ENCODE data around the gene FIGNL1.

Gene FIGNL1

DNA sequence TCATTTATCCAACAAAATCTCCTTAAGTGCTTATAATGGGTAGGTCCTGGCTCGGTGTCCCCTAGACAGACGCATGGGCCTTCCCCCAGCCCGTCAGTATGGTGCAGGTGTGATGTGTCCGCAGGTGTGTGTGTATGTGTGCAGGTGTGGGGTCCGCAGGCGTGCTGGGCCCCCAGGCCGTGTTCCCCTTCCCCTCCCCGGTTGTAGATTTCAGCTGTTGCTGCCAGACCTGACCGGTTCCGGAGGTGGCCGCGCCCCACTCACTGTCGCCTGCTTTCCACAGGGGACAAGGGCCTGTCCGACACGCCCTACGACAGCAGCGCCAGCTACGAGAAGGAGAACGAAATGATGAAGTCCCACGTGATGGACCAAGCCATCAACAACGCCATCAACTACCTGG lies 50.5 kb downstream of the FIGNL1 start:
- no peak overlapping the region for H3K4me3 ChIP-seq (ENCODE audit: low read depth, low read length)
- no peaks in the 10 kb centered on the region for H3K36me3 ChIP-seq

DNA sequence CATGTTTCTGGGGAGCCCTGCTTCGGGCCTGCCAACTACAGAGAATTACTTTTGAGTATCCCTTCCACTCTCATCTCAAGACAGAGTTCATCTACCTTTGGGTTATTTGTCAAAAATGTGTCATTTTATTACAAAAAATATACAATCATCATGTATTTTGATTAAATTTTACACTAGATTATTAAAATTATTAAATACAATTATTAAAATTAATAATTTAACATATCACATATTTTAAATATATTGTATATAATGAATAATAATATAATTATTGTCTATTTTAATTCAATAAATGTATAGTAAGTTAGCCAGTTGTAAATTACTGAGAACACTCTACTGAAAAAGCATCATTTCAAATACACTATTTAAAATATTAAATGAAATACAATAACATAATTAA lies 50.9 kb downstream of the FIGNL1 start:
- no peak for DNase-seq
- Histone ChIP-seq H3K27me3 (peaks cover 72% of the 10 kb centered on the region), H3K4me3 (ENCODE audit: low read depth, low read length) (no peak overlapping the region), H3K36me3 (no peaks in the 10 kb centered on the region), H3K4me1 (no peaks in the 10 kb centered on the region; the same call in 1 of the 2 replicates), H3K9me3 (no peaks in the 10 kb centered on the region)
- TF ChIP-seq, protein P1, sequence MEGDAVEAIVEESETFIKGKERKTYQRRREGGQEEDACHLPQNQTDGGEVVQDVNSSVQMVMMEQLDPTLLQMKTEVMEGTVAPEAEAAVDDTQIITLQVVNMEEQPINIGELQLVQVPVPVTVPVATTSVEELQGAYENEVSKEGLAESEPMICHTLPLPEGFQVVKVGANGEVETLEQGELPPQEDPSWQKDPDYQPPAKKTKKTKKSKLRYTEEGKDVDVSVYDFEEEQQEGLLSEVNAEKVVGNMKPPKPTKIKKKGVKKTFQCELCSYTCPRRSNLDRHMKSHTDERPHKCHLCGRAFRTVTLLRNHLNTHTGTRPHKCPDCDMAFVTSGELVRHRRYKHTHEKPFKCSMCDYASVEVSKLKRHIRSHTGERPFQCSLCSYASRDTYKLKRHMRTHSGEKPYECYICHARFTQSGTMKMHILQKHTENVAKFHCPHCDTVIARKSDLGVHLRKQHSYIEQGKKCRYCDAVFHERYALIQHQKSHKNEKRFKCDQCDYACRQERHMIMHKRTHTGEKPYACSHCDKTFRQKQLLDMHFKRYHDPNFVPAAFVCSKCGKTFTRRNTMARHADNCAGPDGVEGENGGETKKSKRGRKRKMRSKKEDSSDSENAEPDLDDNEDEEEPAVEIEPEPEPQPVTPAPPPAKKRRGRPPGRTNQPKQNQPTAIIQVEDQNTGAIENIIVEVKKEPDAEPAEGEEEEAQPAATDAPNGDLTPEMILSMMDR (IDR thresholded peaks at IDR 0.05; ENCODE audit: low read depth, low read length): no peak

More for the DNA sequence above, 50.5 kb downstream of the FIGNL1 start:
- Histone ChIP-seq H3K27me3 (peaks cover 77% of the 10 kb centered on the region), H3K9me3 (no peaks in the 10 kb centered on the region), H3K4me1 (no peaks in the 10 kb centered on the region; the same call in 1 of the 2 replicates)
- no peak for DNase-seq
- TF ChIP-seq, protein P1 (IDR thresholded peaks at IDR 0.05; ENCODE audit: low read depth, low read length): no peak

DNA sequence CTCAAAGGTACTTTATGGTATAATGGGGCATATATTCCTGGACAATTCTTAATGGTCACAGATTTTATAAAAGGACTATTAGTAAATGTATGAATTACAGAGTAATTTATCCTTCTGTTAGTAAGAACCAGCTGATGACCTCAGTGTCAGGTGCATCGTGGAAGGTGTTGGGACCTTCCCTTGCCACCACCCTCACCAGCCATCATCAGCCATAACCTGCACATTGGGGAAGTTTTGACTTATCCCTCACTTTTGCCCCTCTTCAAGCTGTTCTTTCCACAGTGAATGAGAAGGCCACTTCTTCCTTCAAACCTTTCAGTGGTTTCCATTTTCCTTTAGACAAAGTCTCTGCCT lies 52.2 kb downstream of the FIGNL1 start:
- Histone ChIP-seq H3K4me1 (no peaks in the 10 kb centered on the region; the same call in 1 of the 2 replicates), H3K4me3 (ENCODE audit: low read depth, low read length) (no peak overlapping the region), H3K27me3 (peaks cover 60% of the 10 kb centered on the region), H3K36me3 (no peaks in the 10 kb centered on the region), H3K9me3 (no peaks in the 10 kb centered on the region)
- TF ChIP-seq, protein P1 (IDR thresholded peaks at IDR 0.05; ENCODE audit: low read depth, low read length): no peak
- DNase-seq: no peak

DNA sequence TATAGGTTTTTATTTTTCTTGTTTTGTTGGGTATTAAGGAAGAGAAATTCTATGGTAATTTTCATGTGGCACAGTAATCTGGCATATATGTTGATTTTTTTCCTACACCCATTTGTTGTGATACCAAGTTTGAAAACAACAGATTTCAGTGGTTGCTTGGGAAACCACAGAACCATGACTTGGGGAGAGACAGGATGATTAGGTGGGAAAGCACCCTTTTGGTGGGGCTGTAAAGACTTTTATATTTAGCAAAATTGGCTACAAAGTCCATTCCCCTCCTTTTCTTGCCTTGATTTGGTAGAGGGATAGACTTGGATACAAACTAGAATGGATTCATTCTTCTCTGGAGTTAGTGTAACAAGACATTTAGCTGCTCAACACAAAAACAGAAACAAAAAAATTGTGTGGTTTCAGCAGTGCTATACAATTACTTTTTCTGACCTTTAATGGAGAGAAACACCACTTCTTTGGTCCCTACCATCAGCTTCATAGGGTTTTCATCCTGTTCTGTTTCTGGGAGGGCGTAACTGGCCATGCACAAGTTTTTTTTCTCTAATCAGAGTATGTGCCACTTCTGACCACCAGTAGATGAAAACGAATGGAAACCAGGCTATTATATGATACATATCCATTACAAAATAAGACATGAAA lies 52.7 kb downstream of the FIGNL1 start:
- Histone ChIP-seq H3K27me3 (peaks cover 55% of the 10 kb centered on the region), H3K36me3 (no peaks in the 10 kb centered on the region), H3K9me3 (no peaks in the 10 kb centered on the region), H3K4me1 (no peaks in the 10 kb centered on the region; the same call in 1 of the 2 replicates), H3K4me3 (ENCODE audit: low read depth, low read length) (no peak overlapping the region)
- no peak for DNase-seq
- TF ChIP-seq, protein P1 (IDR thresholded peaks at IDR 0.05; ENCODE audit: low read depth, low read length): no peak

DNA sequence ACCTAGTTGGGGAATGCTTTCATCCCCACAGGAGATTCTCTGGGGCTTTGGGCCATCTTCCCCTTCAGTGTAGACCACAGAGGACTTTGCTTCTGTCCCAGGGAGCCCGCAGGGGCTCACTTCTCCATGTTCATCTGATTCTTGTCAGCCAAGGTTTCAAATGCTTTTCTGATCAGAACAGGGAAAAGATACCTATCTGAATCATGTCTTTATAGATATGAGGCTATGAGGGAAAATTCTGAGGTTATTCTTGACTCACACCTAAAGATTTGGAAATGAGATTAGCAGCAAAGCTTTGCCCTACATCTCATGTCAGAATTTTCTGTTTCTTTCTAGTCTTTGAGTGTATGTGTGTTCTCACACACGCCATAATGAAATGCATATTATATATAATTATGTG lies 53.3 kb downstream of the FIGNL1 start:
- H3K4me3 ChIP-seq (ENCODE audit: low read depth, low read length): no peak overlapping the region
- no peaks in the 10 kb centered on the region for H3K36me3 ChIP-seq
- peaks cover 49% of the 10 kb centered on the region for H3K27me3 ChIP-seq
- DNase-seq: no peak
- H3K4me1 ChIP-seq: no peaks in the 10 kb centered on the region; the same call in 1 of the 2 replicates
- TF ChIP-seq, protein P1 (IDR thresholded peaks at IDR 0.05; ENCODE audit: low read depth, low read length): no peak
- no peaks in the 10 kb centered on the region for H3K9me3 ChIP-seq

DNA sequence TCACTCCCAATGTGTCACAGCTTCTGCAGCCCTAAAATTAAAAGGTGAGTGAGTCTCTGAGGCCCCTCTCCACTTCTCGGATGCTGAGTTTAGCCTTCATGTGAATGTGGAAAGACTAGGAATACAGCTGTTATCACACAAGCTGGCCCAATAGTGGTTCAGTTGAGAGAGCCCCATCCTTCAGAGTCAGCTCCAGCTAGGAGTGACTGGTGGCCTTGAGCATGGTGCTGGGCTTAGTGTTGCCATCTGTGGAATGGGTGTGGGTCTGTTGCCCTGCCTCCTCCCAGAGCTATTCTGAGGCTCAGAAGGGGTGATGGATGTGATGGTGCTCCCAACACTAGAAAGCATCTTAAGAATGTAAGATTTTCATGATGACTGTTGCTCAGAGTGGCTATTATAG lies 55.8 kb downstream of the FIGNL1 start:
- Histone ChIP-seq H3K27me3 (peaks cover 34% of the 10 kb centered on the region), H3K9me3 (no peaks in the 10 kb centered on the region), H3K4me3 (ENCODE audit: low read depth, low read length) (no peak overlapping the region), H3K36me3 (no peaks in the 10 kb centered on the region), H3K4me1 (no peaks in the 10 kb centered on the region; the same call in 1 of the 2 replicates)
- no peak for DNase-seq
- TF ChIP-seq, protein P1 (IDR thresholded peaks at IDR 0.05; ENCODE audit: low read depth, low read length): no peak

Data from BE2C (cell line).